NB4 (cell line): ENCODE measurements around the gene COL9A2.

Experiments used
- POLR2A ChIP-seq: IDR thresholded peaks from 2 replicates; pipeline ENCODE4 v1.6.1; 2011; ENCODE audit warnings: mild to moderate bottlenecking; ENCODE audit not compliant: insufficient read length; ENCODE audit errors: extremely low read depth
- TF ChIP-seq, protein P1 (sequence below): IDR thresholded peaks from one replicate; pipeline ENCODE4 v1.5.1; 2012; ENCODE audit warnings: low read depth, low read length

GRCh38 chr1:40339420-40340323 is 22.6 kb upstream of the COL9A2 start:
- TF ChIP-seq, protein P1, sequence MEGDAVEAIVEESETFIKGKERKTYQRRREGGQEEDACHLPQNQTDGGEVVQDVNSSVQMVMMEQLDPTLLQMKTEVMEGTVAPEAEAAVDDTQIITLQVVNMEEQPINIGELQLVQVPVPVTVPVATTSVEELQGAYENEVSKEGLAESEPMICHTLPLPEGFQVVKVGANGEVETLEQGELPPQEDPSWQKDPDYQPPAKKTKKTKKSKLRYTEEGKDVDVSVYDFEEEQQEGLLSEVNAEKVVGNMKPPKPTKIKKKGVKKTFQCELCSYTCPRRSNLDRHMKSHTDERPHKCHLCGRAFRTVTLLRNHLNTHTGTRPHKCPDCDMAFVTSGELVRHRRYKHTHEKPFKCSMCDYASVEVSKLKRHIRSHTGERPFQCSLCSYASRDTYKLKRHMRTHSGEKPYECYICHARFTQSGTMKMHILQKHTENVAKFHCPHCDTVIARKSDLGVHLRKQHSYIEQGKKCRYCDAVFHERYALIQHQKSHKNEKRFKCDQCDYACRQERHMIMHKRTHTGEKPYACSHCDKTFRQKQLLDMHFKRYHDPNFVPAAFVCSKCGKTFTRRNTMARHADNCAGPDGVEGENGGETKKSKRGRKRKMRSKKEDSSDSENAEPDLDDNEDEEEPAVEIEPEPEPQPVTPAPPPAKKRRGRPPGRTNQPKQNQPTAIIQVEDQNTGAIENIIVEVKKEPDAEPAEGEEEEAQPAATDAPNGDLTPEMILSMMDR, result no peak
- no peak for TF ChIP-seq POLR2A
